OCI-M2 (cell line): ENCODE measurements around the gene LRMDA.

Source experiments
- DNase-seq: peaks from one replicate; lab custom pipeline; 2025; ENCODE audit not compliant: unreplicated experiment; lab: John Stamatoyannopoulos, UW

Gene LRMDA

DNA sequence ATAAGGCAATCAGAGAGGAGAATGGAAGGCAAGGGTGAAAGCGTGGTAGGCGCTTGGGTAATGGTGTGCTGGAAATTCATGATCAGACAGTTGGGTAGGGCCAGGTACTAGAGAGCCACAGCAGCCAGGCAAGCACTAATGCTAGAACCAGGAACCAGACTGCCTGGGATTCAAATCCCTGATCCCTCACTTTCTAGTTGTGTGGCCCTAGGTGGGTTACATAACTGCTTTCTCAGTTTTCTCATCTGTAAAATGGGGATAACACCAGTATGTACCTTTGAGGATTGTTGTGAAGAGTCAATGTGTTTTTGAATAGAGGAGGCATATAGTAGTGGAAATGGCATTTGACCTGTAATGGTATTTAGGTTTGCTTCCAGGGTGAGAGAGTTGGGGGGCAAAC, 225.9 kb downstream of the LRMDA start:
- DNase-seq, result no peak

DNA sequence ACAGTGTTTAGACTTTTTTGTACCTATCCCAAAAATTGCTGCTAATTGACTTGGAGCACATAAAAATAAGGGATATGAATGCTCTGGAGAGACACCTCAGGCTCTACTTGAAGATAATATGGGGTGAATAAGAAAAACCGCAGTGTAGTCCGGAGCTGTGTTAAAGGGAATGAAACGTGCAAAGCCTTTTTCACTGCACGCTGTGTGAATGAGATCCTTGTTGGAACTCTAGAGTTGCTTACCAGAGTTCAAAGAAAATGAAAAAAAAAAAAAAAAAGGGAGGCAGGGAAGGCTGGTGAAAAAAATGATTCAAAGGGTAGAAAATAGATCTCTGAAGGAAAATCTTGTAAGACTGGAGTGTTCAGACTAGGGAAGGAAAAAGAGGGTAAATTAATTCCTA, 226.6 kb downstream of the LRMDA start:
- DNase-seq, result no peak

DNA sequence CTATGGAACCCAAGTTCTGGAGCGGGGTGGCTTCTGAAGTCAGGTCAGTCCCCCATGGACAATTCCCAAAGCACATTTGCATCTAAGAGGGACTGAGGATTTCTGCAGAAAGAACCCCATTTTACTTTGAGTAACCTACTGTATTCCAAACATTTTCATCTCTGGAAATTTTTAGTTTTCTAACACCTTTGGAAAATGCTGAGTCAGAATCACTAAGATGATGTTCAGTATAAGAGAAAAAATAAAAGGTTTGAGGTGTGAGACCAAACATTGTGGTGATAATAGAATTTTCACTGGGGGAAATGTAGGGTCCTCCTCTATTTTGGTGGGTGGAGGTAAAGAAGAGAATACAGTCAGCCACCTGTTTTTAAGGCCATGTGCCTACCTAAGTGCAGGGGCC, 227.1 kb downstream of the LRMDA start:
- no peak for DNase-seq

DNA sequence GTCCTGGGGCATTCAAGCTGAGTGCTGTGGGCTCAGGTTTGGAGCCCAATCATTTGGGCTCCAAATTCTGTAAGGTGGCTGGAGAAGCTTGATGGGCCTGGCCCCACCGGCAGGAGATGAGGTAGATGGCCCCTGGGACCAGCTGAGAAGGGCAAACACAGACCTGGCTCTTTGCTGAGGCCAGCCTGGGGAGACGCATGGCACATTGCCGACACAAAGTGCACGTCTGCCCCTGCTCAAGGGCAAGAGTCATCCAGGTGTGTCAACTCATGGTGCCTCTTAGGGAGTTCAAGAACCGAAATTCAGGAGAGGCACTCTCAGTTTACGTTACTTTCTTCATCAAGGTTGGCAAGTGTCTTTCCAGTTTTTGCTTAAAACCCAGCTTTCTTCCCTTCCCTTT, 227.5 kb downstream of the LRMDA start:
- no peak for DNase-seq

DNA sequence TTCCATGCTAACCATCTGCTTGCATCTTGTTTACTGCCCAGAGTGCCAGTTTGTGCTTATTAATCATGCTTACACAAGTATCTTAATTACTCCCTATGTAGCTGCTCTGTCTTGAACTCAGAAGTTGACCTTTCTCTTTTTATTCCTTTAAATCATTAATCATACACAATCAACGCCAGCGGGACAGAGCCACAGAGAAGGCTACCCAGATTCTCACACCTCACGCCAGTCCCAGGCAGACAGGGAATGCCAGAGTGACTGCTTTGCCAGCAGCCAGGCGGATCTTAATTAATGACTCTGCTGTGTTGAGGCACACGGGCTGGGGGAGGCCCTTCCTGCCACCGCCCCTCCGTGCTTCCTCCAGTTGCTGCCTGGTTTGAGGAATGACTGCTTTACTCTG, 229.4 kb downstream of the LRMDA start:
- DNase-seq, result no peak

DNA sequence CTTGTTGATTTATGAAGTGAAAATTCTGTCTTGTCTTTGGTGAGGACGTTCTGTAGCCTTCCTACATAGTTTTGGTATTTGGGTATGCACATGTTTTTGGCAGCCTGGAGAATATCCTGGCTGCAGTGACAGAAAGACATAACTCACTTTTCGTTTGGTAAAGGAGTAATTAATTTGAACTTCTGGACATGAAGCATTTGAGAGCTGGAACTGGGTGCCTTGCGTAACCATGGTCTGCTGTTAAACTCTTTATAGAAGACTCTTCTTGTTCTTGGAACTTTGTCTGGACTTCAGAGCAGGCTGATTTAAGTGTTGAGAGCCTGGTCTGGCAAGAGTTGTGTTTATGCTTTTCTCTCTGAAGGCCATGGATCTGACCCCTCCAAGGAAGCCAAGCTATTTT, 231.3 kb downstream of the LRMDA start:
- no peak for DNase-seq

DNA sequence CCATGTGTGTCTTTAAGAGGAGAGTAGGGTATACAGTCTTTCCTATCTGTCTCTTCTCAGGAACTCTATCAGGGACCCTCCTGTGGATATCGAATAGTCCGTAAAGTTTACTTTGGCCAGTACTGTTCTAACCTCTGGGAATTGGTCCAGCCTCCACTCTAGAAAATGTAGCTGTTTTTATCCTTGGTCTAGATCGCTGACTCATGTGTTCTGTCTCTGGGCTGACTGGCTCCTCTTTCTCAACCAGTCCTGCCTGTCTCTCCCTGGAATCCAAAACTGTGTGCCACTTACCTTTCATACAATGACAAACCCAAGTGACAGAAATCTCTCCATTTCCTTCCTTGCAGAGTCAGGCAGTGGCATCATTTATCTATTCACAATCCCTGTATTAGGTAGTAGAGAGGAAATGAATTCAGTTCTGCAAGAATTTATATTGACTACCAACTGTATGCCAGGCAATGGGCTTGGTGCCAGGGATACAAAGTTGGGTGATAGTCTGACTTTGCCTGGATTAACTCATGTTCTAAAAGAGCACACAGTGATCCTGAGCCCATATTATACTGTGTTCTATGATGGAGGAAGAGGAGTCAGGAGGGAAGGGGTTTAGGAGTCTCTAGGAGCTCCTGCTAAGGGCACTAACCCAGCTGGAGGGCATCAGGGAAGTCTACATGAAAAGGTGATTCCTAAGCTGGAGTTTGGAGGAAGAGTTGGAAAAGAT, 232.7 kb downstream of the LRMDA start:
- no peak for DNase-seq

DNA sequence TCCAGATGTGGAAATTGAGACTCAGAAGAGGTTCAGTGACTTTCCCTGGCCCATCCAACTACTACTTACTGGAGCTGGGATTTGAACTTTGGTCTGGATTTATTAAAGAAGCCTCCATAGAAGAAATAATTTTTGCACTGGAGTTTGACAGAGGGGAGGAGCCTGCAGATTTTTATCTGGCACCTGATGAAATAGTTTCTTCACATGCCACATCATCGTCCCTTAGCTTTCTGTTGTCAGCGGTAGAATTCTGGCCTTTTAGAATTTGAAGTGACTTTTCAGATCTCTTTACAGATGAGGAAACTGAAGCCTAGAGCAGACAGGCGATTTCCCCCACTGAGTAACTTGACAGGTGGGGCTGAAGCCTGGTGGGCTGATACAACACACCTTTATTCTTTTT, 233.5 kb downstream of the LRMDA start:
- DNase-seq, result no peak

DNA sequence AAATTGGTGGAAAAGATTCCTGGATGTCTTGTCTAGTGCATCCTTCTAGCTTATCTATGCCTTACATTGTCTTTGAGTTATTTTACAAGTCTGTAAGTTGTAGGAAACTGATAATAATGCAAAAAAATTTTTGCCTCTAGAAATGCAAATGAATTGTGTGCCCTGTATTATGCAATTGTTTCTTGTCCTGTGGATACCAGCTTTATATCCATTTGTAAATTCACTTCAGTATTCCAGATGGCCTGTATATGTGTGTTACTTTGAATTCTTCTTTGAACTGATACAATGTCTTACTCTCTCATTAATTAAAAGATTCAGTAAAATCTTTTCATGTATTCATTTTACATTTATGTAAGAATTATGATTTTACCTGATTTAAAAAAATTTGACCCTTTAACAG, 234.3 kb downstream of the LRMDA start:
- DNase-seq, result no peak

DNA sequence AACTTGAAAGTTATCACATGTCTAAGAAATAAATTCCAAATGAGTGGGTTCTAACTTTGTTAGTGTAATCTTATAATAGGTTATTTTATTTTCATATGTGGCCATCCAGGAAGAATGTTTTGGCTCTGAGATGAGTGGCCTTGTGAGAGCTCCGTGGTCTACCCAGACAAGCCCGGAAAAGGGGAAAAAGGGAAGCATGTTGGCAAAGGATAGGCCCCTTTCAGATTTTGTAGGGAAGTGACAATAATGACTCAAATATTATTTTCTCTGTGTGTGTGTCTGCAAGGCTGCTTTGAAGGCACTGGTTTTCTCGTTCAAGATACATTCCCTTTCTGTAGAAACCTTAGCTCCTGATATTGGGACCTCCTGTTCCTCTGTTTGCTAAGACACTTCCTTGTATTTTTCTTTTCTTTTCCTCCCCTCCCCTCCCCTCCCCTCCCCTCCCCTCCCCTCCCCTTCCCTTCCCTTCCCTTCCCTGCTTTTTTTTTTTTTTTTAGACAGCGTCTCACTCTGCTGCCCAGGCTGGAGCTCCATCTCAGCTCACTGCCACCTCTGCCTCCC, 240.8 kb downstream of the LRMDA start:
- no peak for DNase-seq

DNA sequence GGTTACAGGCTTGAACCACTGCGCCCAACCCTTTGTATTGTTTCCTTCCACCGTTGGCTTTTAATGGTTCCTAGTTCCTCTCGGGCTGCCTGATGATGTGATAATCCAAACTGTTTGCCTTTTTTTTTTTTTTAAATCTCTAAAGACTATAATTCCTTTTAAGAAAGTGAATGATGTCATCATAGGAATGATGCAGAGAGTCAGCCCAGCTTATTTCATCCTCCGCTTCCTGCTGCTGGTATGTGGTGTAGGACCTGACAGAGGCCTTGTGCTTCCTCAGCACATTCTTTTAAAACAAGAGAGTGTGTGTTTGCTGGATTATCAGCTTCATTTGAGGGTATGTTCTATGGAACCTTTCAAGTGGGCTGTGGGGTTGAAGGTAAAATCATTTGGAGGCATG, 241.4 kb downstream of the LRMDA start:
- DNase-seq, result no peak

DNA sequence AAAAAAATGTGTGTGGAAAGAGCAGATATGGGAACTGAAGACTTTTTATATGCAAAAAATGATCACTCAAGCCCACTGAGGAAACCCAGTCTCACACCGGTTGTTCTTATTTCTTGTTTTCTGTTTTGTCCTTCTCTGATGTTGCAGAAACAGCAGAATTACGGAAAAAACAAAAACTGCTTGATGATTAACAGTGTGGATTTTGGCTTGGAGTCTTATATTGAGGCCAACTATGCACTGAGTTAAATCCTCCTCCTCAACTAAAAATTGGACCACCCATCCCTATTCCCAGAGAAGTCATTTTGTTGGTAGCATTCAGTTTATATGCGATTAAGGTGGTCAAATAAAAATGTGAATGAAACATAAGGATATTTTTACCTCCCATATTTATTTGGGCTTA, 246.1 kb downstream of the LRMDA start:
- no peak for DNase-seq

DNA sequence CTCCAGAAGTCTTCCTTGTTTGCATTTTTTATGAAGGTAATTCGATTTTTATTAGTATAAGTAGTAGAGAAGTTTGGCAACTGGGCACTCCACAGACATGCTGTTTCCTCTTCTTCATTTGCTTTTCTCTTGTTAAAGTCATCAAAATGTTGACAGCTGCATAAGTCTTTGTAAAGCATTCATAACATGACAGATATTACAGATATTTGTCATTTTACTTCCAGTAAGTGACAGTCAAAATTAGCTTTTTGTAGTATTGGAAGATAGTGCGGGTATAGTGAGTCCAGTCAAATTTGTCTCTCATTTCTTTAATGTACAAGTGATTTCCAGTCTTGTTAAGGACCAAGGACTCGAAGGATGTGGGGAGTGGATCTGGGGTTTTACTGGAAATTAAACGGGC, 247.1 kb downstream of the LRMDA start:
- no peak for DNase-seq

DNA sequence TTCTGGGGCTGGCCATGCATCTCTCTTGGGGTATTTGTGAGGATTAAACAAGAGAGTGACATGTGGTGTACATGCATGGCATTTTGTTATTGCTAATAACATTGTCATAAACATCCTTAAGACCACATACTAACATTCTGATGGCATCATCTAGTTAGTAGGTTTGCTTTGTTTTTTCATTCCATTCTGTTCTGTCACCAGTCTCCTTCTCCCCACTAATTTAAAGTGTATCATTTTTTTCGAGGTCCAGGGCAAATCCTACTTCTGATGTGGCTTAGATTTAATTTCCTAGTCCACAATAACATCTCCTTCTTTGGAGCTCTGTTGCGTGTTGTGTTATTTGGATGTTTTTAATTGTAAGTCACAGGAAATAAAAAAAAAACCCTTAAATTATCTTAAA, 248.1 kb downstream of the LRMDA start:
- no peak for DNase-seq

DNA sequence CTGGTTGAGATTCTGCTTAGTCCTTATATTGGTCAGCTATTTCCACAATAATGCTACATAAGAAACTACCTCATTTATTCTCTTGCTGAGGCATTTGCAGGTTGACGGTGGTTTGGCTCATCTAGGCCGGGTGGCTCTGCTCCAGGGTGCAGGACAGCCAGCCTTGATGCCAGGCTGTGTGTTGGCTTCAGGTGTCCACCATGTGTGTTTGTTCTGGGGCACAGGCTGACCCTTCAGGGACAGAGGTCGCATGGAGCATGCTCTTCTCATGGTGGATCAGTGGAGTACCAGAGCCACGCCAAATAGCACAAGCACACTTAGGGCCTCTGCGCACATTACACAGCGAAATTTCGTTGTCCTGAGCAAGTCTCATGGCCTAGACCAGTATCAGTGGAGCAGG, 249.9 kb downstream of the LRMDA start:
- no peak for DNase-seq

DNA sequence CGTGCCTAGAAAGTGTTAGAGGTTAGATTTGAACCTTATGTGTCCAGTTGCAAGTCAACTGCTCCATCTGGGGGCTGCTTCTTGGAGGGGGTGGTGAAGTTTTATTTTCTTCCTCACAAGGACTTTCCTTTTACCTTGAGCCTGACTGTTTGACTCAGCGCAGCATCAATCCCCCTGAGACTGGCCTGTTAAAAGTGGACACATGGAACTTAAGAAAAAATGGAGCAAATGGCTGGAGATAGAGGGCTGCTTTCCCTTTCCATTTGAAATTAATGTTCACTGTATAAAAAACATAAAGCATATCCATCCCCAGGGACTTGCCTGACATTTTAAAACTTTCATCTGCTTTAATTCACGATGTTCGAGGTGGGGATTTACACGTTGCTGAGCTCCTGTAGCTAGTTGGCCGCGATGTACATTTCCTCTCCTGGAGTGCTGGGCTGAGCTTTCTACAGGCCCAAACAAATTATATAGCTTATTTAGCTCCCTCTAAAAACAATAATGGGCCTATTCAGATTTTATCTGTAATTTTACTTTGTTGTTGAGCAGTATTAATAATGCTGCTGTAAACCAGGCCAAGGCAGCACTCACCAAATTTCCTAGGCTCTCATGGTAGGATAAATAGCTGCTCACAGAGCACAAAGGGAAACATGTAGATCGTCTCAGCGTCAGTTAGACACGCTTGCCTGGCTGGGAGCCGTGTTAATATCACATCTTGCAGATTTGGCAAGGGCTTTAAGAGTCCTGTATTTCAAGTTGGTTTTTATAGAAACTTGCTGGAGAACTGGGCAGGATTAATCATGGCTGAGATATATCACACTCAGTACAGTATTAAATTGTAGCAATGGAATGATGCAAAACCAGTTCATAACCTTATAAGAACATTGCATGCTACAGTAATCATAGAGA, 251.5 kb downstream of the LRMDA start:
- no peak for DNase-seq

DNA sequence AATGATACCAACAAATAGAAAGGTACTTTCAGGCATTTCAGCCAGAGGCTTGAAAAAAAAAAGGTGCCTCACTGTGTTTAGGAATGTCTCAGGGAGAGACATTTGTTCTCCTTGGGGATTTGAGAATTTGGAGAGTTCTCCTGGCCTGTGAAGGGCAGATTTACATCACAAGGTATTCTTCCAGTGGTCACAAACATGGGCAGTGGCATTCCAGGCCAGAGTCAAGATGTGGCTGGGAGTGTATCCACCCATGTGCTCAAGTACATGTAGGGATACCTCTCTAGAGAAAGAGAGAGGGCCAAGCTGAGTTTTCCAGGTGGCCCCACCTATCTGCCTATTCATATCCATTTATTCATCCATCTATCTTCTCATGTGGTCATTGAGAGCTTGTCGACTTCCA, 253.8 kb downstream of the LRMDA start:
- DNase-seq, result no peak

DNA sequence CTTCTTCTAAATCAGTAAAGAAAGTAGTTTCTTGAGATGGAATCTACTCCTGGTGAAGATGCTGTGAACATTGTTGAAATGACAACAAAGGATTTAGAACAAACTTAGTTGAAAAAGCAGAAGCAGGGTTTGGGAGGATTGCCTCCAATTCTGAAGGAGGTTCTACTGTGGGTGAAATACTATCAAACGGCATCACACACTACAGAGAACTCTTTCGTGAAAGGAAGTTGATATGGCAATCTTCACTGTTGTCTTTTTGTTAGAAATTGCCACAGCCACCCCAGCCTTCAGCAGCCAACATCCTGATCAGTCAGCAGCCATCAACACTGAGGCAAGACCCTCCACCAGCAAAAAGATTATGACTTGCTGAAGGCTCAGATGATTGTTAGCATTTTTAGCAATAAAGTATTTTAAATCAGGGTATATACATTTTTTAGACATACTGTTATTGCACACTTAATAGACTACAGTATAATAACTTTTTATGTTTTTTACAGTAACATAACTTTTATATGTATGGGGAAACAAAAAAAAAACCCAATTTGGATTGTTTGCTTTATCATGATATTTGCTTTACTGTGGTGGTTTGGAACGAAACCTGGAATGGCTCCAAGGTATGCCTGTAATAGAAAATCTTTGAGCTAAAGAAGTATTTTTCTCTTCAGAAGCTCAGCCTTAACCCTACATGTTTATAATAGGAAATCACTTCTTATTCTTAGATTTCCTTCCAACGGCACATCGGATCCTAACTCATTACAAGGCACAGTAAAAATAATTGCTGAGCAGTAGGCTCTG, 257.3 kb downstream of the LRMDA start:
- DNase-seq, result no peak

DNA sequence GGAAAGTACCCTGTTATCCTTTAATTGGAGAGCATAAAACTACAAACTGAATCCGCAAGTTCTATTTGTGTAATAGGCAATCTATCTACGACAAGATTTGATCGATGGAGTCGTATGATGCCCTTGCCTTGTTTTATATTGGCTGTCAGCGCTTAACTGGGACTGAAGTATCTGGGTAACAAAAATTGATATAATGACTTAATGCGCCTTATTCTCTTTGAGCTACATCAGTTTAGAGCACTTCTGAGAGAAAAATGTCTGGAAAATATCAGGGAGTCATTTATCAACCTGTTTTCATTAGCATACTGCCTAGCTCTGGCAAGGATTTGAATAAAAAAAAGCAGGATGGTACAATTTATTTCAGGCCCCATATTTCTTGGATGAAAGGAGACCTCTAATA, 262.1 kb downstream of the LRMDA start:
- DNase-seq, result no peak

DNA sequence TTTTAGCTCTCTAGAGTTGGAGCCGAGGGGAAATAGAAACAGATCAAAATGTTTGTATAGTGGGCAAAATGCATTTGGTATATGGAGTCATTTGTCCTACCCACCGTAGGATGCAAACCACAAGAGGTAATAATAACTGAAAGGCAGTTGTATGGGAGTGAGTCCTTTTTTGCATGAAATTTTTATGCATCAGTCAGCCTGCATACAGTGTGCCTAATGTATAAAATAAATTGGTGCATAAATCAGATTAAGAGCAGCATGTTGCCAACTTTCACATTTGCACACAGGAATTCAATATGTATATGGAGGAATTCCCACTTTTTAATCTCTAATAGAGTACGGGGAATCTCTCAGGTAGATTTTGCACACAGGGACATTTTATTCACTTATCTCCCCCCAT, 262.8 kb downstream of the LRMDA start:
- no peak for DNase-seq

DNA sequence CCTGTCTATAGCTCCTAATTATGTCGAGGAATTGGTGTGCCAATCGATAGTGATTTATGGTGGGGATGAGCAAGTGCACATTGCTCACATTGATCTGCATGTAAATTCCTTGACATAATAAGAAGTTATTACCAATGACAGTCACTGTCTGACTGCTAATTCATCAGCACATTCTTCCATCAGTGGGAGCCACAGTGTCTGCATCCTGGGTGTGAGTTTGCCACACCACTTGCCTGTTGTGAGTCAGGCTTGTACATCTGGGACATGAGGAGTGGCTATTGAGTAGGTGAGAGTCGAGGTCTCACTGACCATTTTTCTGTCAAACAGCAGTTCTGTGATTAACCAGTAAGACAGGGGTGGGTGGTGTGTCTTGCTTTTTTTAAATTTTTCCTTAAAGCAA, 263.4 kb downstream of the LRMDA start:
- no peak for DNase-seq
